Natural killer cell treated with Interleukin-12 subunit alpha and Interleukin-12 subunit beta and Interleukin-15 and Interleukin-18, amount 100 ng/mL, for 72 hours (primary cell): Measurements from ENCODE around the gene HSF5. TPM values are rescaled to one million over a fixed set of nuclear protein-coding genes. Genes with fewer than 3 reads are reported as not detected.
A peak's percentile ranks its signal among the peaks of the same experiment; 100 is the strongest.

ENCODE experiments used
- ATAC-seq, 2 donors: fragments of 150-1000 bp; cut with Tn5 transposase in 1 of 2; sonication (Bioruptor Pico), chemical (Tn5 transposase) in 1 of 2; 2 replicates each; pipeline ENCODE4 v1.10.0; 2021
- DNase-seq: peaks from one replicate; pipeline ENCODE4 v3.0.0; 2022; ENCODE audit warnings: low spot score
- H3K27ac Mint-ChIP-seq, 2 donors: 1 replicate in 1 of 2; 2 replicates in 1 of 2; pipeline ENCODE4 v1.8.0; 2022; ENCODE audit warnings: mixed read lengths in 2 of 2, mild to moderate bottlenecking in 1 of 2, moderate library complexity in 1 of 2
- H3K27me3 Mint-ChIP-seq, 2 donors: 1 replicate in 1 of 2; 2 replicates in 1 of 2; pipeline ENCODE4 v1.8.0; 2022; ENCODE audit warnings: mixed read lengths in 2 of 2
- H3K36me3 Mint-ChIP-seq: one replicate; pipeline ENCODE4 v1.8.0; 2022; ENCODE audit warnings: mixed read lengths
- H3K4me1 Mint-ChIP-seq, 2 donors: 1 replicate in 1 of 2; 2 replicates in 1 of 2; pipeline ENCODE4 v1.8.0; 2022; ENCODE audit warnings: low read depth in 2 of 2, mixed read lengths in 2 of 2, mild to moderate bottlenecking in 1 of 2
- H3K4me3 Mint-ChIP-seq: one replicate; pipeline ENCODE4 v1.8.0; 2022; ENCODE audit warnings: mixed read lengths
- H3K9me3 Mint-ChIP-seq: 2 replicates; pipeline ENCODE4 v1.8.0; 2022; ENCODE audit warnings: mixed read lengths
- total RNA-seq, 2 donors: library from RNA; stranded (reverse); gene quantifications; one replicate each; pipeline ENCODE4 v1.2.3, GENCODE V29; 2022

The HSF5 gene
- total RNA-seq, 2 donors from 2014 or later: 1.7 to 3.3 TPM

GRCh38 chr17:58378733-58379510 is 109.3 kb downstream of the HSF5 start:
- no peaks in the 10 kb centered on the region for H3K27me3 Mint-ChIP-seq
- no peaks in the 10 kb centered on the region for H3K36me3 Mint-ChIP-seq
- H3K9me3 Mint-ChIP-seq: no peaks in the 10 kb centered on the region
- peaks cover 39 to 43% of the 10 kb centered on the region in 2 donors for H3K4me1 Mint-ChIP-seq
- H3K4me3 Mint-ChIP-seq: peak overlapping the region; percentile 9
- DNase-seq (no peak), ATAC-seq (no peak)
- peak overlapping the region; percentile 73 to 90 for H3K27ac Mint-ChIP-seq

- H3K4me1 Mint-ChIP-seq: peaks cover 37 to 43% of the 10 kb centered on the region in 2 donors
- H3K4me3 Mint-ChIP-seq: no peak overlapping the region
- no peaks in the 10 kb centered on the region for H3K36me3 Mint-ChIP-seq
- no peak overlapping the region for H3K27ac Mint-ChIP-seq
- H3K27me3 Mint-ChIP-seq: no peaks in the 10 kb centered on the region
- no peak for ATAC-seq
- no peaks in the 10 kb centered on the region for H3K9me3 Mint-ChIP-seq
- no peak for DNase-seq
Measured at GRCh38 chr17:58377661-58378060, 110.5 kb downstream of the HSF5 start.

GRCh38 chr17:58377093-58377601 is 111.1 kb downstream of the HSF5 start:
- Mint-ChIP-seq H3K4me1 (peaks cover 37 to 41% of the 10 kb centered on the region in 2 donors), H3K27ac (no peak overlapping the region), H3K4me3 (no peak overlapping the region), H3K36me3 (no peaks in the 10 kb centered on the region), H3K9me3 (no peaks in the 10 kb centered on the region), H3K27me3 (no peaks in the 10 kb centered on the region)
- DNase-seq (no peak), ATAC-seq (no peak)

- DNase-seq: no peak
- no peaks in the 10 kb centered on the region for H3K36me3 Mint-ChIP-seq
- no peaks in the 10 kb centered on the region for H3K27me3 Mint-ChIP-seq
- no peaks in the 10 kb centered on the region for H3K9me3 Mint-ChIP-seq
- no peak for ATAC-seq
- H3K4me3 Mint-ChIP-seq: no peak overlapping the region
- no peak overlapping the region for H3K27ac Mint-ChIP-seq
- H3K4me1 Mint-ChIP-seq: peaks cover 36 to 42% of the 10 kb centered on the region in 2 donors
Measured at GRCh38 chr17:58376472-58377000, 111.7 kb downstream of the HSF5 start.

- peaks cover 37 to 42% of the 10 kb centered on the region in 2 donors for H3K4me1 Mint-ChIP-seq
- DNase-seq: no peak
- ATAC-seq: no peak
- no peak overlapping the region for H3K4me3 Mint-ChIP-seq
- H3K27ac Mint-ChIP-seq: peak overlapping the region in 1 of 2 donors; percentile 30
- H3K9me3 Mint-ChIP-seq: no peaks in the 10 kb centered on the region
- no peaks in the 10 kb centered on the region for H3K36me3 Mint-ChIP-seq
- H3K27me3 Mint-ChIP-seq: no peaks in the 10 kb centered on the region
Measured at GRCh38 chr17:58375811-58376210, 112.4 kb downstream of the HSF5 start.

- DNase-seq (no peak), ATAC-seq (no peak)
- Mint-ChIP-seq H3K36me3 (no peaks in the 10 kb centered on the region), H3K27ac (no peak overlapping the region), H3K9me3 (no peaks in the 10 kb centered on the region), H3K4me3 (no peak overlapping the region), H3K4me1 (peaks cover 37 to 42% of the 10 kb centered on the region in 2 donors), H3K27me3 (no peaks in the 10 kb centered on the region)
Measured at GRCh38 chr17:58375256-58375655, 113.0 kb downstream of the HSF5 start.

GRCh38 chr17:58373923-58374322 is 114.3 kb downstream of the HSF5 start:
- ATAC-seq: no peak
- Mint-ChIP-seq H3K4me3 (no peak overlapping the region), H3K4me1 (peaks cover 35 to 38% of the 10 kb centered on the region in 2 donors), H3K36me3 (no peaks in the 10 kb centered on the region), H3K27me3 (no peaks in the 10 kb centered on the region), H3K9me3 (no peaks in the 10 kb centered on the region), H3K27ac (no peak overlapping the region)
- no peak for DNase-seq

GRCh38 chr17:58373003-58373402 is 115.2 kb downstream of the HSF5 start:
- peaks cover 36 to 37% of the 10 kb centered on the region in 2 donors for H3K4me1 Mint-ChIP-seq
- no peaks in the 10 kb centered on the region for H3K9me3 Mint-ChIP-seq
- no peaks in the 10 kb centered on the region for H3K36me3 Mint-ChIP-seq
- H3K27ac Mint-ChIP-seq: no peak overlapping the region
- no peak for ATAC-seq
- DNase-seq: no peak
- no peak overlapping the region for H3K4me3 Mint-ChIP-seq
- no peaks in the 10 kb centered on the region for H3K27me3 Mint-ChIP-seq

- H3K4me3 Mint-ChIP-seq: no peak overlapping the region
- H3K27ac Mint-ChIP-seq: peak overlapping the region in 1 of 2 donors; percentile 30
Measured at GRCh38 chr17:58371300-58371950, 116.8 kb downstream of the HSF5 start.

GRCh38 chr17:58370716-58371115 is 117.5 kb downstream of the HSF5 start:
- Mint-ChIP-seq H3K27ac (peak overlapping the region; percentile 22 to 68), H3K9me3 (no peaks in the 10 kb centered on the region), H3K4me3 (peak overlapping the region; percentile 68), H3K4me1 (peaks cover 36 to 42% of the 10 kb centered on the region in 2 donors), H3K27me3 (no peaks in the 10 kb centered on the region), H3K36me3 (no peaks in the 10 kb centered on the region)
- no peak for DNase-seq
- ATAC-seq: no peak

More at GRCh38 chr17:58371300-58371950, 116.8 kb downstream of the HSF5 start:
- DNase-seq (no peak), ATAC-seq (no peak)
- Mint-ChIP-seq H3K9me3 (no peaks in the 10 kb centered on the region), H3K36me3 (no peaks in the 10 kb centered on the region), H3K4me1 (peaks cover 36 to 42% of the 10 kb centered on the region in 2 donors), H3K27me3 (no peaks in the 10 kb centered on the region)

GRCh38 chr17:58370309-58370708 is 117.9 kb downstream of the HSF5 start:
- H3K9me3 Mint-ChIP-seq: no peaks in the 10 kb centered on the region
- H3K36me3 Mint-ChIP-seq: no peaks in the 10 kb centered on the region
- no peaks in the 10 kb centered on the region for H3K27me3 Mint-ChIP-seq
- peaks cover 36 to 42% of the 10 kb centered on the region in 2 donors for H3K4me1 Mint-ChIP-seq
- H3K27ac Mint-ChIP-seq: peak overlapping the region; percentile 22 to 68
- DNase-seq (no peak), ATAC-seq (peak; percentile 46 to 69)
- peak overlapping the region; percentile 68 for H3K4me3 Mint-ChIP-seq
